Fibroblast of skin of left quadriceps (primary cell): Measurements from ENCODE around the gene GNAO1.
"Not testable (repeated sequence)": the region's sequence is repeated elsewhere in the genome, so short reads cannot be mapped to it uniquely, and the experiment has no call there.

Source experiments
- DNase-seq, 2 experiments: peaks; one replicate each; pipeline ENCODE4 v3.0.0-alpha.2; 2013; ENCODE audit warnings: low read depth in 2 of 2

GNAO1 gene

GRCh38 chr16:56389554-56389953, 198.3 kb downstream of the GNAO1 start:
- peak; percentile 85 to 88 for DNase-seq

DNA sequence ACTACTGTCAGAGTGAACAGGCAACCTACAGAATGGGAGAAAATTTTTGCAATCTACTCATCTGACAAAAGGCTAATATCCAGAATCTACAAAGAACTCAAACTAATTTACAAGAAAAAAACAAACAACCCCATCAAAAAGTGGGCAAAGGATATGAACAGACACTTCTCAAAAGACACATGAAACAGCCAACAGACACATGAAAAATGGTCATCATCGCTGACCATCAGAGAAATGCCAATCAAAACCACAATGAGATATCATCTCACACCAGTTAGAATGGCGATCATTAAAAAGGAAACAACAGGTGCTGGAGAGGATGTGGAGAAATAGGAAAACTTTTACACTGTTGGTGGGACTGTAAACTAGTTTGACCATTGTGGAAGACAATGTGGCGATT, 205.4 kb downstream of the GNAO1 start:
- DNase-seq: not testable (repeated sequence)

GRCh38 chr16:56399047-56399446, 207.8 kb downstream of the GNAO1 start:
- no peak for DNase-seq

GRCh38 chr16:56399486-56399885, 208.2 kb downstream of the GNAO1 start:
- DNase-seq: no peak

DNA sequence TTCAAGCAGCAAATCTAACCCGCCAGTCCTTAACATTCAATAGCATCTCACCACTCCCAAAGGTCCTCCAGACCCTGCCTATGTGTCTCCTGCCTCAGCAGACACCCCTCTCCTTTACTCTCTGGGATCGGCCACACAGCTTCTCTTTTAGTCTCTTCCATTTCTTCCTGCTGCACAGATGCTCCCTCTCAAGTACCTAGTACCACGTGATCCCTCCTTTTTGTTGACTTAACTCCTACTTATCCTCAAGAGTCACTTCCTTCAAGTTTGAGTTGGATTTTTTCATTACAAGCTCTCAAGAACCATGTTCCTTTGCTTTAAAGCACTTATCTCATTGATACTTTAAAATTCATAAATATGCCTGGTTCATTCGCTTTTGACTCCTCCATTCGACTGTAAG, 209.2 kb downstream of the GNAO1 start:
- no peak for DNase-seq

- no peak for DNase-seq
Observed at GRCh38 chr16:56401482-56401881, 210.2 kb downstream of the GNAO1 start.

DNA sequence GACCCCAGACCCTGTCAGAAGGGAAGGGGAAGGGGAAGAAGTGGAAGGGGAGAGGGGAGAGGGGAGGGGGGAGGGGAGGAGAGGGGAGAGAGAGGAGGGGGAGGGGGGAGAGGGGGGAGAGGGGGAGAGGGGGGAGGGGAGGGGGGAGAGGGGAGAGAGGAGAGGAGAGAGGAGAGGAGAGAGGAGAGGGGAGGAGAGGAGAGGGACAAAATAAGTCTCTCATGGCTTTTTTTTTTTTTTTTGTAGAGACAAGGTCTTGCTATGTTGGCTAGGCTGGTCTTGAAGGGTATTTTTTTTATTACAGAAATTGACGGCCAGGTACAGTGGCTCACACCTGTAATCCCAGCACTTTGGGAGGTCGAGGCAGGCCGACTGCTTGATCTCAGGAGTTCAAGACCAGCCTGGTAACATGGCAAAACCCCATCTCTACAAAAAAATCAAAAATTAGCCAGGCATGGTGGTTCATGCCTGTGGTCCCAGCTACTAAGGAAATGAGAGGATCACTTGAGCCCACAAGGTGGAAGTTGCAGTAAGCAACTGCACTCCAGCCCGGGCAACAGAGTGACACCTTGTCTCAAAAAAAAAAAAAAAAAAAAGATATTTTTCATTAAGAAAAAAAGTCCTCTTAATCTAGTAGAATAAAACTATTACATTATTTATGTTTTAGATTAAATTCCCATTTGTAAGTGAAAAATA, 214.8 kb downstream of the GNAO1 start:
- DNase-seq: no peak
